GM18502 (cell line): ENCODE data around the gene RGS16.

ENCODE experiments used
- ATAC-seq: cut with Tn5 transposase; IDR thresholded peaks from one replicate; pipeline ENCODE4 v1.9.1; 2021; ENCODE audit warnings: mild to moderate bottlenecking; ENCODE audit not compliant: unreplicated experiment, poor library complexity

RGS16 gene

DNA sequence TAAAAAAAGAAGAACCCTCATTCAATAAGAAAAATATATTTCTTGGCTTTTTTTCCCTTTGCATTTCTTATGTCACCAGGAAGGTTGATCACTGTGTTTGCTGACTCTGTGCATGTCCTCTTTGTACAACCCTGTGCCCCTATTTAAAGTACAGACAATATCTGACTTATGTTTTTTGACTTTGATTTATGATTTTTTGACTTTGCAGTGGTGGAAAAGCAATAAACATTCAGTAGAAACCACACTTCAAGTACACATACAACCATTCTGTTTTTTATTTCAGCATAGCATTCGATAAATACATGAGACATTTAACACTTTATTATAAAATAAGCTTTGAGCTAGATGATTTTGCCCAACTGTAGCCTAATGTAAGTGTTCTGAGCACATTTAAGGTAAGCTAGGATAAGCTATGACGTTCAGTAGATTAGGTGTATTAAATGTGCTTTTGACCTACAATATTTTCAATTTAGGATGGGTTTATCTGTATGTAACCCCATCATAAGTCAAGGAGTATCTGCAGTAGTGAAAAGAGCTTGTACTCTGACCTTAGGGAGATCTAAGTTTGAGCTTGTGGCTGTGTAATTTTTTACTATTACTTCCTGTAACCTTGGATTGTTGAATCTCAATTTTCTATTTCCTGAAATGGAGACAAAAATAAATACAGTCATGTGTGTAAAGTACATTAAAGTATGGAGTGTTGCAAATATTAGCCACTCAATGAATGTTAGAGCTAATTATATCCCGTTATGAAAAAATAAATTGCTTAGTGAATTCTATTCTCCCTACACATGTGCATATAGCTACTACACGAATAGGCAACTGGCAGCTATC, 16.3 kb downstream of the RGS16 start:
- ATAC-seq, result no peak

DNA sequence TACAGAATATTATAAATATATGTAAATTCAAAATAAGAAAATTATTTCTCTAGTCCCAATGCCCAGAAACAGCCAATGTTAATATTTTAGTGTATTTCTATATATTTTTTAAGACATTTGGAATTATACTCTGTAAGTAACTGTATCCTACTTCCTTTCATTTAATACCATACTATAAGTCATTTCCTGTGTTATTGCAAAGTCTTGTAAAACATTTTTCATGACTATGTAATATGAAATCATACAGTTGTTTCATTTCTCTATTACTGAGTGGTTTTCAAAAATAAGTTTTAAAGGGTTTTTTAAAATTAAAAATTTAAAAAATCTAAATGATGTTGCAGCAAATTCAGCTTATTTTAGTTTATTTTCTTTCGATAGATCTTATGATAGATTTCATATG, 17.1 kb downstream of the RGS16 start:
- no peak for ATAC-seq

DNA sequence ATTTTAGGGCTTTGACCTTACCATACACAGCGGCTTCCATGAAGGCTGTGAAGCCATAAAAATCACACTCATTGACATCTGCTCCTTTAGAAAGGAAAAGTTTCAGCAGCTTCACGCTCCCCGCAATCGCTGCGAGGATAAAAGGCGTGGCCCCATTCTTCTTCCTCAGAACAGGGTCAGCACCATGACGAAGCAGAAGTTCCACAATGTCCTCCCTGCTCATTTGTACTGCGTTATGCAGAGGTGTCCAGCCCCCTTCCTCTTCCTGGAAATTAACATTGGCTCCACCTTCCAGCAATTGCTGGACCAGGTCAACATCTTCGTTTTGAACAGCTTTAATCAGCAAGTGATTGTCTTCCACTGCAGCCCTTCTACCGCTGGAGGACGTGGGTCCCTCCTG, 17.8 kb downstream of the RGS16 start:
- no peak for ATAC-seq

DNA sequence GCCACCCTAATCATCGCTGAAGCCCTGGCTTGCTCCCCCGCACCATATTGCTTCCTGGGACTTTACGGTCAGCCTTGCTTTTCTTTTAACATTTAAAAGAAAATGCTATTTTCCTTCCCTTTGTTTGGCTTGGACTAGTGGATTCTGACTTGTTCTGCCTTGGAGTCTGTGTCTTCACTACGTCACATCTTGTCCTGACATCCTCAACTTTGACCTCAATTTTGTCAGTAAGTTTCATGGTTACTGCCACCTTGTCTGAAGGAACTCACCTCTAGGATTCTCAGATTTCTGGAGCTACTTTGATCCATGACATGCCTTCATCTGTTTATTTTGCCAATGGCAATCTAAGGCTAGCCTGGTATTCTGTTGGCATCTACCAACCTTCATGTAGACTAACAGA, 19.4 kb downstream of the RGS16 start:
- ATAC-seq, result no peak

DNA sequence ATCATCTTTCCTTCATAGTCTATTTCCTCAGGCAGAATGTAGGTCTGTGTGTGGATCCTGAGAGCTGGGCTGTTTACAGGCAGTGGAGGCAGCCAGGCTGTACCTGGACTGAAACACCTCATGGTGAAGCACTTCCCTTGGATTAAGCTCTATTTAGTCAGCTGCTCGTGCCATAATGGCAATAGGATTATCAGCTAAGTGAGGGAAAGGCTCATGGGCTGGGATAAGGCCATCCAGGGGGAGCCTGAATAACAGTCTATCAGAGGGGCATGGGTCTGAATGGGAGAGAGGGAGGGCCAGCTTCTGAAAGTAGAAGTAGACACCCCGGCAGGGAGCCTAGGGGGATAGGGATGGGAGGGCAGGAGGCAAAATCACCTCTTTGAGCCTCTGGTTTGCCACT, 23.5 kb downstream of the RGS16 start:
- ATAC-seq, result no peak

DNA sequence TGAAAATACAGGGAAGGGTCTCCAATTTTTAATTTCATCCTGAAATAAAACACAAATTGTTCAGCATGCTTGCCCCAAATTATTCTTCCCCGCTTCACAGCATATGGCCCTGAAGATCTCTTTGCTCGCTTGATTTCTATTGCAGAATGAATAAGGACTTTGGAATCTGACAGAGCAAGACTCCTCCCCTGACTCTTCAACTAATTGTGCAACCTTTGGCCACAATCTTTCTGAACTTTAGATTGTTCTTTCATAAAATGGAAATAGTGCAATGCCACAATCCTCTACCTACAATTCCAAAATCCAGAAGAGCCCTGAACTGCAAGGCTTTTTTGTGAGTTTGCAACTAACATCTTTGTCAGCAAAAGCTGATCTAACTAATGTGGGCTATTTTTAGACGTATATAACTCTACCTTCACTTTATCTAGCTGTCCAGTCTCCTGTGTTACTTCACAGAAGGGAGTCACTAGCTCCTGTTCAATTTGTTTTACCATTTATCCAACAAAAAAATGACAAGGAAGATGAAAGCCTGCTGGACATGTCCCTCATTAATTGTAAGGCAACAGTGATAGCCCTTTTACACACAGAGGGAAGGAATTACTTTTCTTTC, 28.5 kb downstream of the RGS16 start:
- ATAC-seq, result no peak

DNA sequence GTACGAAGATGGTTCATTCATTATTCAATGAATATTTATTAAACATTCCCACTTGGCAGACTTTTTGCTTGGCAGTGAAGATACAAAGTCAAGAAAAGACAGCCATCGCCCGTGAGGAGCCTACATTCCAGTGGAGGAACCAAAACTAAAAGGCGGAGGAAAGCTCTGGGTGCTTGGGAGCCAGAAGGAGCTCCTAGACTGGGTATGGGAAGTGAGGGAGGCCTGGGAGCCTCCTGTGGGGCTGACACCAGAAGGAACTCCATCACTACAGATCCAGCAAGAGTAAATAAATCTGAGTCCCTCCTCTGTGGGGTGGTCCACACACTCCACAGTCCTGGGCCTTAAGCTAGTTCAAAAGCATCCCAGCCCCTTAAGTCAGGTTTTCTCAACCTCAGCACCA, 30.0 kb downstream of the RGS16 start:
- ATAC-seq, result no peak

DNA sequence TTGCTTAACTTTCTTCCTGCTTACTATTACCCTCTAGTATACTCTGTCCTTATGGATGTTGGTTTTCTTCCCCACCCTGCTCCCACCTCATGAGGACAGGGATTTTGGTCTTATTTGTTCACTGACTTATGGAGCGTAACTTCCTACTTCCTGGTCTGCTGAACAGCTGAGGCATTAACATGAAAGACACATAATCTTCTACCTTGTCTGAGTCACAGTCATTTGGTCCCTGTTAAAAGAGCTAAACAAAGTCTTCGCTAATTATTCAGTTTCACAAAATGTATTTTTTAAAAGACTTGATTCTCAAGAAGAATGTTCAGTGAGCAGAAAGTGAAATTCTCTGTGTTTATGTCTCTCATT, 33.6 kb downstream of the RGS16 start:
- ATAC-seq, result no peak

DNA sequence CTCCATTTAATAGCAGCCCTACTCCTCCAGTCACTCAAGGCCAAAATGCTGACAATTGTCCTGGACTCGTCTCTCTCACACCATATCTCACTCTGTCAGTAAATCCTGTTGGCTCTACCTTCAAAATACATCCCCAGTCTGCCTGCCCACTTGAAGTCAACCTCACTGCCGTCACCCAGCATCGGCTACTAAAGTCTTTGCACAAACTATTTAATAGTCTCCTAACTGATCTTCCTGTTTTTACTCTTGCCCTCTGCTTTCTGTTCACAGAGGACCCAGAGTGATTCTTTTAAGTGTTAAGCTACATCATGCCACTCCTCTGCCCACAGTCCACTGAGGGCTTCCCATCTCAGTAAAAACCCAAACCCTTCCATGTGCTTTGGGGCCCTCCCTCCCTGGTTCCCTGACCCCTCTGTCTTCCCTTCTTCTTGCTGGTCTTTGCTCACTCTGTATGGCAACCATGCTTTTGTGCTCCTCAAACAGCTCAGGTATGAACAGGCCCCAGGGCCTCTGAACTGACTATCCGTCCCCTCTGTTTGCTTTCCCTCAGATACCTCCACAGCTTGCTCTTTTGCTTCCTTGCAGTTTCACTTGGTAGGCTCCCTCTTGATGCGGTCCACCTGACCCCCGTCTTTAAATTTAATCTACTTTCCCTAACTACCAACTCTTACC, 34.1 kb downstream of the RGS16 start:
- ATAC-seq, result no peak

DNA sequence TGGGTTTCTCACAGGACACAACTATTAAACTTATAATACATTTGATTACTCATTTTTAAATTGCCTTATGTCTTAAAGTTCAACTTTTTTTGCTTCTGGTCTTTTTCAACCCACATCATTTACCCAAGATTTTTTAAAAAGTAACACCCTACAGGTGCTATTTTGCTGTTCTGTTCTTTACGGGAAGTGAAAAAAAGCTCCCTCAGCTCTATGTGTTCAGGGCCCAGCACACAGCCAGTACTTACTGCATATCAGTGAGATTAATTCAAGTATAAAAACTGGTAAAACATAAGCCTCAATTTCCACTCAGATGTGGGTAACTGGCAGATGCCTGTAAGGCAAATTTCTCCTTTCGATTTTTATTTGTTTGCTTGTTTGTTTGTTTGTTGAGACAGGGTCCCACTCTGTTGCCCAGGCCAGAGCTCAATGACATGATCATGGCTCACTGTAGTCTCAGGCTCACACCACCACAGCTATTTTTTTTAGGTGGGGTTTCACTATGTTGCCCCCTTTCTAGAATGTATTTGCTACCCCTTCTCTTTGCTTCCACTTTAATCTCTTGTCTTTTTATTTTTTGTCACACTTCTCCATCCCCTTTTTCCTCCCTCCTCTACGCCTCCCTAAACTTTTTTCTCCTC, 35.4 kb downstream of the RGS16 start:
- ATAC-seq, result no peak

DNA sequence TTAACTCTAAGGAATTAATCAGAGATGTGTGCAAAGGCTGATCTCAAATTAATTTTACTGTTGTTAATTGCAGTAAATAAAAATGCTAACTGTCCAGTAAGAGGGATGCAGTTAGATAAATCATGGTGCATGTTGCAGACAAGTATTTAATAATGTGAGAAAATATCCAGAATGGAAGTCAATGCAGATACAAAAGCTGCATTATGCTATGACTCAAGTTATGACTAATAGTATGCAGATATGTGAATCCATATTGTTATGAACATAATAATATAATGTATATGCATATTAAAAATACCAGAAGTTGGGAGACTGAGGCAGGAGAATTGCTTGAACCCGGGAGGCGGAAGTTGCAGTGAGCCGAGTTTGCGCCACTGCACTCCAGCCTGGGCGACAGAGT, 36.6 kb downstream of the RGS16 start:
- no peak for ATAC-seq

DNA sequence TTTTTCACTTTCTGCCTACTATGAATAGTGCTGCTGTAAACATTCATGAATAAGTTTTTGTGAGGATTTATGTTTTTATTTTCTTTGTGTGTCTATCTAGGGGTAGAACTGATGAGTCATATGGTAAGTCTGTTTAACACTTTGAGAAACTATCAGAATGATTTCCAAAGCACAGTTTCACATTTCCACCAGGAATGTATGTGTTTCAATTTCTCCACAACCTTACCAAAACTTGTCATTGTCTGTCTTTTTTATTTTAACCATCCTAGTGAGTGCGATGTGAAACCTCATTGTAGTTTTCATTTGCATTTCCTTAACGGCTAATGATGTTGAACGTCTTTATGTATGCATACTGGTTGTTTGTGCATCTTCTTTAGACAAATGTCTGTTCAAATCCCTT, 38.7 kb downstream of the RGS16 start:
- ATAC-seq, result no peak

DNA sequence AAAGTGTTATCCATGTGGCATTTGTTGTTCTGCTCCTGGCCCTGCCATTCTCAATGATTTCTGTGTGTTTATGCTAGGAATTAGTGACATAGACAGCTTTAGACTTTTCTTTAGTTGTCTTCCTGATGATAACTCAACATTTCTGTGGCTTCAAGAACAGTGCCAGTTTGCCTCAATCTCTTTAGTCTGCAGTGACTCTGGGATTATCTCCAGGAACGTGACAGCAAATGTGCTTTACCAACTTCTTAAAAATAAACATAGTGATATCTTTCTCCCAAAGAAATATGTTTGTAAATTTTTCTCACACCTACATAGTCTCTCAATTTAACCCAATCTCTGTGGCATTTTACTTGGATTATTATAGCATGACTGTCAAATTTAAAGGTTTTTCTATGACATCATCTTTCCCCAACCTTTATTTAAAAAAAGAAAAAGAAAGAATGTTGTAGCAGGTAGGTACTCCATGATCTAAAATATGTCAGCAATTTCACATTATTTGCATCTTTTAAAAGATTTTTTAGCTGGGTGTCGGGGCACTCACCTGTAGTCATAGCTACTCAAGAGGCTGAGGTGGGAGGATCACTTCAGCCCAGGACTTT, 39.7 kb downstream of the RGS16 start:
- no peak for ATAC-seq

DNA sequence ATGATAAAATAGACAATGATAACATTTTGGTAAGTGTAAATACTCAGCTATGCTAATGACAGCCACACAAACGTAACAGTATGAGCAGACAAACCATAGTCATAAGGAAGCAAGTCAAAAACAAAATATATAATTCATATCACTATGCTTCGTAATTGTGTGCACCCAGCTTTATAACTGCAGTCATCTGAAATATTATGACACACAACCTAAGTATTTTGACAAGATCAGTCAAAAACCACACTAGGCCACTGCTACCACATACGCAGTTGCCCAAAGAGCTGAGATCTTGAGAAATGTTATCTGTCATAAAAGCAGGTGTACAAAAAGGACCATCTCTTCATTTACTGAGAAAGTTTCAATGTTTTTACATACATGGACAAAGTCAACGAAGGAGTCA, 41.1 kb downstream of the RGS16 start:
- no peak for ATAC-seq

DNA sequence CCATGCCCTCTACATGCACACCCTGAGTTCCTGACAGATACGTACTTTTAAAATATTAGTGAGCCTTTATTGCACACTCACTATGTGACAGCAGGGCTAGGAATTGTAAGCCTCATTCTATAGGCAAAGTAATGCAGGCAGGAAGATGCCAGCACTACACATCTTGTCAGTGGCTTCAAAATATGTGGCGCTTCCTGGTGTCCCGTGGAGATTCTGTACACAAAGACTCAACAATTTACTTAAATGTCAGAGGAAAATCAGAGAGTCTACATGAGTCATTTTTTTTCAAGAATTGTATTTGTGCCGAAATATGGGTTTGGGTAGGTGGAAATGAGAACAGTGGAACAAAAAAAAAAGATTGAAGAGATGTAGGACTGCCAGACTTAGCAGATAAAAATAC, 42.7 kb downstream of the RGS16 start:
- ATAC-seq, result no peak

DNA sequence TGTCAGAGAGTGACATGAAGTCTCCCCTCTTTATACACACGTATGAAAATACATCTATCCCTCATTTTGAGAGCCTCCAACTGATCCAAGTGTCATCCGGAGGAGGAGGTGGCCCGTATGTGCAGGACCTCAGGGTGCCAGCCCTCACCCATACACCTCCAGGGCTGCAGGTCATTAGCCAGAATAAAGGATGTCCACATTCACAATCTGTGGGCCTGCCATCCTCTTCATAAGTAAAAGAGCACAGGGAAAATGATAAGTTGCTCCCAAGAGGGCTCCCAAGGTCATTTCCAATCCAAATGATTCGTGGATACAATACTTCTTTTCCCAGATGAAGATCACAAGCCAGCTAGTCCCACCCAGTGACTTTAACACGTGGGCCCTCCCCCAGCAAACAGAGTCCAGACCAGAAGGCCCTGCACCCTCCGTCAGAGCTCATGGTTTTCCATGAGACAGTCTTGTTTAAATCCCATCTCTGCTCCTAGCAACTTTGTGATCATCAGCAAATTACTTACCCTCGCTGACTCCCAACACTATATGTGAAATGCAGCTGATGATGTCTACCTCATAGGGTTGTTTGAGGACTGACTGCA, 43.7 kb downstream of the RGS16 start:
- no peak for ATAC-seq

DNA sequence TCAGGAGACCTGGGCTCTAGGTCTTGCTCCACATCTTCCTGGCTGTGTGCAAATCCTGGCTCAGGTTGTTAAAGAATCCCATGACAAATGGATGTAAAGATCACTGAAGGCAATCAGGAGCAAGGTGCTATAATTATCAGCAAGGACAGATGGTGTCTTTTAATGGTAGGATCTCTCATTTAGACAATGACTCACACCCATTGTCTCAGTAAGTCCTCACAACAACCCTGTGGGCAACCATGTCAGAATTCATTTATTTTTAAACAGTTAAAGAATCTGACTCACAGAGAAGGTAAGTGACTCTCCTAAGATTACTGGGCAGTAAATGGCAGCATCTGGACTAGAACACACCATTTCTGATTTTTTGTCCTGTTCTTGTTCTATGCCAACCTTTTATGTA, 47.9 kb downstream of the RGS16 start:
- no peak for ATAC-seq

DNA sequence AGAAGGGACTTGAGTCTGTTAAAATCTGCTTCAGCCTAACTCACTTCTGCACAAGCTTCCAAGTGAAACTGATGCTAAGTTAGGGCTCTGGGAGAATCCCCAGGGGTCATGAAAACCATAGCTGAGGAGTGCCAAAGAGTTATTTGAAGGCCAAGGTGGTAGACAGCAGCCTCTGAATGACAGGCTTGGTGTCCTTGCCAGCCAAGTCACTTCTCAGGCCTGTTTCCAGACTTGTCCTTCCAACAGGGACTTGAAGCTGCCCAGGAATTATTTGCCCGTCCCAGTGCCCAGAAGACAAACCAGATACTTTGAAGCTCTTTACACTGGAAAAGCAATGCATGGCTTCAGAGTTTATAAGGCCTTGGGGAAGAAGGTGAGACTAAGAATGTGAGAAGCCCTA, 48.7 kb downstream of the RGS16 start:
- no peak for ATAC-seq

DNA sequence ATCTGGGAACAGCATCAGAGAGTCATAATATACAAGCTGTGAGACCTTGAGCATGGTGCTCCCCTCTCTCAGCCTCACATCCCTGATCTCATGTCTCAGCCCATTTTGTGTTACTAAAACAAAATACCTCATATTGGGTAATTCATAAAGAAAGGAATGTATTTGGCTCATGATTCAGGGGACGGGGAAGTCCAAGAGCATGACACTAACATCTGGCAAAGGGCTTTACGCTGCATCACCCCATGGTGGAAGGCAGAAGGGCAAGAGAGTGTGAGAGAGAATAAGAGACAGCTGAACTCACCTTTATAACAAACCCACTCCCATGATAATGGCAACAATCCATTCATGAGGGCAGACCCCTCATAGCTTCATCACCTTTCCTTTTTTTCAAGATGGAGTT, 51.7 kb downstream of the RGS16 start:
- no peak for ATAC-seq

DNA sequence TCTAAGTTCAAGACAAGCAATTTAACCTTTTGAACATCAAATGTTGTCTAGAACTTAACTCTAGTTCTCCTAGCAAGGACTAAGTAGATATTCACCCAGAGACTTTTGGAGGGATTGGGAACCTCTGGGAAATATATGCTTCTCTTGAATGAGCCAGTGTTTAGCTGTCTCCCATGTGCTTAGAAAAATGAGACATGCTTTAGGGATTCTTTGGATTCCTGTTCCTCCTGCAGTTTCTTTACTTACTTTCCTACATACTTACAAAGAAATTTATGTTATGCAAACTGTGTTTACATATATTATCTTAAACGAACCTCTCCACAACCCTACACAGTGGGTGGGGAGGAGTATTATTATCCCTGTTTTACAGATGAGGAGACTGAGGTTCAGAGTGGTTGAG, 54.4 kb downstream of the RGS16 start:
- ATAC-seq, result no peak

DNA sequence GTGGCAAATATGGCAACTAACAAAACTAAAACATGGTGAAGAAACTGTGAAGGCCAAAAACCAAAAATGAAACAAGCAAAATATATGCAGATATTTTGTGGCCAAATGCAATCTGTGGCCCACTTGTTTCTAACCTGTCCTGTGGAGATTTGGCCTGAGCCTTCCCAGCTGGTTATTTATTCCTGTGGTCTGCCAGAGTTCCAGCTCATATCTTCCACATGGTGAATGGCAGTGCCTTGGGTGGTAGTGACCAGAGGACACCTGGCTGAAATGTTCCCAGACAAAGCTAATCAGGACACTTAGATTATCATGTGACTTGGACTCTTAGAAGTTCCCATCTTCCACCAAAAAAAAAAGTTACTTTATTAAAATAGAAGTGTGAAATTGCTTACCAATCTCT, 54.8 kb downstream of the RGS16 start:
- no peak for ATAC-seq
